DMS53 treated with DMSO at 0.1 percent for 48 hours (cell line): ENCODE data around the gene CAAP1.
"Not testable (repeated sequence)": the region's sequence is repeated elsewhere in the genome, so short reads cannot be mapped to it uniquely, and the experiment has no call there.

Source experiments
- DNase-seq: peaks from one replicate; lab custom pipeline; 2025; ENCODE audit not compliant: unreplicated experiment; lab: John Stamatoyannopoulos, UW

Gene CAAP1, protein sequence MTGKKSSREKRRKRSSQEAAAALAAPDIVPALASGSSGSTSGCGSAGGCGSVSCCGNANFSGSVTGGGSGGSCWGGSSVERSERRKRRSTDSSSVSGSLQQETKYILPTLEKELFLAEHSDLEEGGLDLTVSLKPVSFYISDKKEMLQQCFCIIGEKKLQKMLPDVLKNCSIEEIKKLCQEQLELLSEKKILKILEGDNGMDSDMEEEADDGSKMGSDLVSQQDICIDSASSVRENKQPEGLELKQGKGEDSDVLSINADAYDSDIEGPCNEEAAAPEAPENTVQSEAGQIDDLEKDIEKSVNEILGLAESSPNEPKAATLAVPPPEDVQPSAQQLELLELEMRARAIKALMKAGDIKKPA

DNA sequence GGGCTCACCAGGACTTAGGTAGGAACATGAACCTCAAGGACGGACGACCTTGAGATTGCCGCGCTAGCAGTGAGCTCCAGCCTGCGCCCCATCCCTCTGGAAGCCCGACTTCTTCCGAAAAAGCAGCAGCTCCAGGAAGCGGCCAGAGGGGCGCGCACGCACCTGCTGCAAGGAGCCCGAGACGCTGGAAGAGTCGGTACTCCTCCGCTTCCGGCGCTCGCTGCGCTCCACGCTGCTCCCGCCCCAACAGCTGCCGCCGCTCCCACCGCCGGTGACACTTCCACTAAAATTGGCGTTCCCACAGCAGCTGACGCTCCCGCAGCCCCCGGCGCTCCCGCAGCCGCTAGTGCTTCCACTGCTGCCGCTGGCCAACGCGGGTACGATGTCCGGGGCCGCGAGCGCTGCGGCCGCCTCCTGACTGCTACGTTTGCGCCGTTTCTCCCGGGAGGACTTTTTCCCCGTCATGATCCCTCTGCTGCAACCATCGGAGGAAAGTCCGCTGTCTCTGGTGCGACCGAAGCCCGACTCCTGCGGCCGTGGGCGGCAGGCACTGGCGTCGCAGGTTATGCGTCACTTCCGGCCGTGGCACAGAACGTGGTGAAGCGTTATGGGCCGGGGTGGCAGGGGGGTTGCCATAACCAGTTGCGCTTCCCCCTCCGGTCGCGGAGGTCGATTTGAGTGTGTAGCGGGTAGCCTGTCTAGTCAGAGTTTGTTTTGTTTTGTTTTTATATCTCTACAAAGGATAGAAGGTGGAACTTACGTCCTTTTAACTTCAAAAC lies at the start of gene CAAP1:
Gene CAAP1 (minus strand): TSS at position 552 of the 779 bp plus-strand sequence. CDS start 87 bp downstream, at position 465.
- peak; percentile 73 for DNase-seq

DNA sequence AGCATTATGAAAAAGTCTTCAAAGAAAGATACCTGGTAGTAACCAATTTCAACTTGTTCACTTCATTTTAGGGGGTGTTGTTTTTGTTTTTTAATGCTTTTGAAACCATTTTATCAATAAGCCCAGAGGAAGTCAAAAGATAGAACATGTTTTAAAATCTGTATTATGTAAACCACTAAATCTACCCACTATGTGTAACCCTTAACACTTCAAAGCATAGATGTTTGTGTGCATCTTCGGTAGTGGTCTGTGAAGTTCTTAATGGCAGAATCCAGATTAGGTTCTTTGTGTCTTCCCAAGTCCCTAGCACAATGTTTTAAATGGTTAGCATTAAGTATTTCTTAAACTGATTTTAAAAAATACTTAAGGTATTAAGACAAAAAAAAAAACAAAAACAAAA lies 48.2 kb upstream of the CAAP1 start:
- DNase-seq: no peak

DNA sequence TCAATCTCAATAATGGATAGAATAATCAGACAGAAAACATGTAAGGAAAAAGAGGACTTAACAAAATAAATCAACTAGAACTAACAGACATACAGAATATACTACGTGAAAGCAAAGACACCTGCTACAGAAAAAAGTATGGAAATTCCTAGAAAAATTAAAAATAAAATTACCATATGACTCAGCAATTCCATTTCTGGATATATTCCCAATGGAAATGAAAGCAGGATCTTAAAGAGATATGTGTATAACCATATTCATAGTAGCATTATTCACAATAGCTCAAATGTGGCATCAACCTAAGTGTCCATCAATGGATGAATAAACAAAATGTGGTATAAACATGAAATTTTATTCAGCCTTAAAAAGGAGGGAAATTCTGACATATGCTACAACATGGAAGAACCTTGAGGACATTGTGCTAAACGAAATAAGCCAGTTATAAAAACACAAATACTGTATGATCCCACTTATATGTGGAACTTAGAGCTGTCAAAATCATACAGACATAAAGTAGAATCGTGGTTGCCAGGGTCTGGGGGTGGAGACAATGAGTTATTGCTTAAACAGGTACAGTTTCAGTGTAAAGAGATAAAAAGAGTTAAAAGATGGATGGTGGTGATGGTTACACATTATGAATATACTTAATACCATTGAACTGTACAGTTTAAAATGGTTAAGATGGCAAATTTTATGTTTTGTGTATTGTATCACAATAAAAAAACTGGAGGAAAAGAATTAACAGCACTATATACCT lies 47.5 kb upstream of the CAAP1 start:
- no peak for DNase-seq

DNA sequence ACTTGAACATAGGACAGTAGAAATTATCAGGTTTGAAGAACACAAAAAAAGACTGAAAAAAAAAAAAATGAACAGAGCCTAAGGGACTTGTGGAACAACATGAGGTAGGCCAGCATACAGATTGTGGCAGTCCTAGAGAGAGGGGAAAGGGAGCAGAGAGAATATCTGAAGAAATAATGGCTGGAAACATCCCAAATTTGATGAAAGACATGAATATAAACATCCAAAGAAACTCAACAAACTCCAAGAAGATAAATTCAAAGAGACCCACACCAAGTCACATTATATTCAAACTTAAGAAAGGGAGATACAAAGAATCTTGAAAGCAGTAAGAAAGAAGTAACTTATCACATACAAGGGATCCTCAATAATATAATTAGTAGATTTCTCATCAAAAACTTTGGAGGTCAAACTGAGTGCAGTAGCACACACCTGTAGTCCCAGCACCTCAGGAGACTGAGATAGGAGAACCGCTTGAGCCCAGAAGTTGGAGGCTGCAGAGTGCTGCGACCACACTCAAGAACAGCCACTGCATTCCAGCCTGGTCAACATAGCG lies 45.3 kb upstream of the CAAP1 start:
- no peak for DNase-seq

DNA sequence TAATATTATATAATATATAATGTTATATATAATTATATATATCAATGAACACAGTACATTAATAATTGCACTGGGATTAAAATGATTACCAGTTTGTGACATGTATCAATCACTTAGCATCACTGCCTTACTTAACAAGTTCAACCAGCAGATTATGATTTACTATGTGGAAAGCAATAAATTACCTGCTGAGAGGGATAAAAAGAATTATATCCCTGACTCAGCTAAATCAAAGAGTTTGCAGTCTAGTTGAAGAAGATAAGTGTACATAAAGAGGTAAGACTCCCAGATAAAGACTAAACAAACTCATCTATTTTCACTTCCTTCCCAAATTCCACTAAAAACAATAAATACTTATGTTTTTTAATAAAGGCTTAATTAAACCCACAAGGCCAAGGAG lies 43.2 kb upstream of the CAAP1 start:
- no peak for DNase-seq

DNA sequence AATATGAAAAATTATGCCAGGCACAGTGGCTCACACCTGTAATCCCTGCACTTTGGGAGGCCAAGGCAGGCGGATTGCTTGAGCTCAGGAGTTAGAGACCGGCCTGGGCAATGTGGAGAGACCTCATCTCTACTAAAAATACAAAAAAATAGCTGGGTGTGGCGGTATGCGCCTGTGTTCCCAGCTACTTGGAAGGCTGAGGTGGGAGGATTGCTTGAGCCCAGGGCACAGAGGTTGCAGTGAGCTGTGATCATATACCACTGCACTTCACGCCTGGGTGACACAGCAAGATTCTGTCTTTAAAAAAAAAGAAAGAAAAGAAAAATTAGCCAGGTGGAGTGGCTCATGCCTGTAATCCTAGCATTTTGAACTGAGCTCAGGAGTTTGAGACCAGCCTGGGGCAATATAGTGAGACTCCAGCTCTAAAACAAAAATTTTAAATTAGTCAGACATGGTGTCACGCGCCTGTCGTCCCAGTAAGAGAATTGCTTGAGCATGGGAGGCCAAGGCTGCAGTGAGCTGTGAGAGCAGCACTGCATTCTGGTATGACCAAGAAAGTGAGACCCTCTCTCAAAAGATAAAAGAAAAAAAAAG lies 36.4 kb upstream of the CAAP1 start:
- DNase-seq: no peak

DNA sequence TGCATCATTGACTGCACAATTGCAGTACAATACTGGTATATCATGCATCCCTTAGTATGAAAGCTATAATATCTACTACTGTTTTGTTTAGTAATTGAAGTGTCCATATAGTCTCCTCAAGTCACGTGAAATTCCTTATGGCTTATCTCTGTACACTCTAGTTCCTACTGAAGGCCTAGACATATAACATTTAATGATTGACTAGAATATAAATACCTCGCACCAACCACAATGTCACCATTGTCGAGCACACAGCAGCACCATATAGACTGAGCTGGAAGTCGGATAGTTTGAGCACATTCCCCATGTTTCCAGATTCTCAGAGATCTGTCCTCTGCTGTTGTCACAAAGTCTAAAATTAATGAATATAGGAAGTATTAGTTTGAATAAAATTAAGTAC lies 33.0 kb upstream of the CAAP1 start:
- no peak for DNase-seq

DNA sequence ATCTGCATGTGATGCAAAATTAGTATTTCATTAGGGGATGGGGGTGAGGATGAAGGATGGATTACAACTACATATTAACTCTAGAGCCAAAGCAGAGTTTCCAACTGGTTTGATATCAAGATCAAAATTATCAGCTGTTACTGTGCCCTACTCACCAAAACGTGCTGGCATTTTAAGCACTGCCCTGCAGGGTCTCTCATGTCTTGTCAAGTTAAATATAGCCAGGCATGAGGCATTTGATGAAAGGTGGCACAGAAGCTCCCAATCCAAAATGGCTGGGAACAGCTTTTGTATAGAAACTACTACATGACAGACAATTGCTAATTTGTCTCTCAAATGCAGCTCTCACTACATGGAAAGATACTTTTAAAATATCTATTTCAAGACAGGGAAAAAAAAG lies 27.1 kb upstream of the CAAP1 start:
- no peak for DNase-seq

DNA sequence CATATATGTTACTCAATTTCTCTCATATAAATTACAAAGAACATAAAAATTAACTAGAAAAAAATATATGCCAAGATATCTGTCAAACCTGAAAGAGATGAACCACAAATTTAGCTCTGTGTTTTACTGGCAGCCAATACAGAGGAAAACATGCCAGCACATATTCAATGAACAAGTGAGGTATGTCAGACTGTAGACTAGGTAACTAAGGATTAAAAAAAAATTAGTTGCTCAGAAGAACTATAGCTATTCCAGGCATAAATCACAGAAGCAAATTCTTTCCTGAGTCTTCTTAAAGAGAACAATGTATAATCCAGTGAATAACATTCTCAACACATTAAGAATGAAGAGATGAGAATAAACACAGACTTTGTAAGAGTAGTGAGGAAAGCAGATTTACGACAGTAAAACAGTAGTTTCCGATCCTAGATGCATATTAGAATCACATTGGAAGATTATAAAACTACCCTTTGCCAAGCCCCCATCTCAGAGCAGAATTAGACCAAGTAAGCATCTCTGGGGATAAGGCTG lies 20.6 kb upstream of the CAAP1 start:
- no peak for DNase-seq

DNA sequence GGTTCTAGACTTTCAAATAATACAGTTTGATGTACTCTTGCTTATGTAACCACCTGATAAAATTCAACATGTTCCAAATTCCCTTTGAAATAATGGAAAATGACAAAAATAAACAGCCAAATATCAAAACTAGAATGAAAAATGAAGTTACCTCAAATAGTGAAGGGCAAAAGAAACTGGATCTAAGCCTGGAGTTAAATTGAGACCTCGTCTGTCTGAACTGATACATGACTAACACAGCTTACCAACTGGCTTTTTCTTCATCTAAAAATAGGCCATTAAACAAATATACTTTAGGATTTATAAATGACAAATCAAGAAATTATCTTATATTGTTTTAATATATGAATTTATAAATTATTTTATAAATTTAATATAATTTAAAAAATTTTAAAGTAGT lies 12.1 kb upstream of the CAAP1 start:
- DNase-seq: no peak

DNA sequence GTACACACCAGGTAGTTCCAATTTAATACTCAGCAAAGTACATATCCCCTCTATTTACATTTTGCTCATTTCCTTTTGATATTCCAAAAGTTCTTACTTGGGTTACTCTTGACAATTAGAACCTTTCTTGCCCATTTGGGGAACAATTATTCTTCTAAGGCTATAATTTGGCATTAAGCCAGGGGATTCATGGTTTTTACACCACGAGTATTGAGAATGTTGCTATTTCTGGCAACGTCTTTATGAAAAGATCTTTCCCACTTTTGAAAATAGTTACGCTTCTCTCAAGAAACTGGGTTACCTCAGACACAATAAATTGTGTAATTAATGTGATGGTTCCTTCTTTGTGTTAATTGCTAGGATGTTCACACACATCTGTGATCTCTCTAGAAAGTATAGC lies 11.5 kb upstream of the CAAP1 start:
- DNase-seq: no peak

DNA sequence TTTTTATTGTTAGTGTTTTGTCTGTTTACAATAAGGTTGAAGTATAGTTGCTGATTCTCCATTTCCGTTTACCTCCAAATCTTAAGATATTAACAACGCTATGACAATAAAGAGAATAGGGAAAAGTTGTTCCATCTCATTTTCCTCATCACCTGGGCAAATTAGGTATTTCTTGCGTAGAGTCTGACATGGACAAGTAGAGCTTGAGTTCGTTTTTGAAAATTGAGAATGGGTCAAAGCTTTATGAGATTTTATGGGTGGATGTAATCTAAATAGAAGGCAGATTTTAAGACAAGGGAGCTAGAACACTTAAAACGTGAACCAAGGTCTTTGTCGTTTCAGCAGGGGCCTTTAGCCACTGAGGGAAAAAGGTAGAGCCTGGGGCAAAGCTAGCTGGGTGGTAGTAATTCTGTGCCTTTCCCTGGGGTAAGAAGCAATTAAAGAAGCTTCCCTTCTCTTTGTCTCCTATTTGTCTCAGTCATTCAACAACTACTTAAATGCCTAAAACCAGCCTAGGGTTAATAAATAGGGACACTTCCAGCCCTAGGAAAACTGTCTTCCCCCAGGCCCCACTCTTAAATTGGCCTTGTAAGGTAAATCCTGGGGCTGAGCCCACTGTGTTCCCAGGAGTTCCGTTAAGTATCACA lies 551 bp upstream of the CAAP1 start:
- no peak for DNase-seq

DNA sequence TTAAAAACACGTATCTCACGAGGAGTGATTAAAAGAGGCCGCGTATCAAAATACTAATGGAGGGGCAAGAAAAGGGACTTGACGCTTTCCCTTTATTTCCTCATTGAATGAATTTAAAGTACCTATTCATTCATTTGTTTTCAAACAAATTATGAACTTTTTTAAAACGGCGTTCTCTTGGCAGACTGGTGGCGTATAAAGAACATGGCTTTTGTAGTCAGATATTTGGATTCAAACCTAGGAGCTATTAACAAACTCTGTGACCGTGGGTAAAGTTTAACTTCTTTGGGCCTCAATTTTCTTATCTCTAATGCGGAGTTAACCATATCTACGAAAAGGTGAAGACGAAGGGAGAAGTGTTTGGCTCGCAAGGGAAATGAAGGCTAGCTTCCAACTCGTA lies 876 bp downstream of the CAAP1 start:
- DNase-seq: no peak

DNA sequence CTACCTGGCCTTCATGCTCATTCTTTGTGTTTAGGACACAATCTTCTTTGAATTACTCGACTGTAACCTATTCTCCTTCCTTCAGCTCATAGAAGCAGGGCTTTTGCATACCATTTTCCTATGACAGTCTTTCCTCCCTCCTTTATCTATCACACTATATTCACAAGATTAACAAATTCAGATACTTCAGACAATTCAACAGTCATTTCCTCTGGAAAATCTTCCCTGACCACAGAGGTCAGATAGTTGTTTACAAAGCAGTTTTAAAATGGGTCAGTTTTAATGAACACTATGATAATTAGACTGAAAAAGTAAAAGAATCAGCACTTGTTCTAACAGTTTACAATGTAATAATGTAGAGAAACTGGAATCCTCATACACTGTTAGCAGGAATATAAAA lies 4.3 kb downstream of the CAAP1 start:
- DNase-seq: no peak

DNA sequence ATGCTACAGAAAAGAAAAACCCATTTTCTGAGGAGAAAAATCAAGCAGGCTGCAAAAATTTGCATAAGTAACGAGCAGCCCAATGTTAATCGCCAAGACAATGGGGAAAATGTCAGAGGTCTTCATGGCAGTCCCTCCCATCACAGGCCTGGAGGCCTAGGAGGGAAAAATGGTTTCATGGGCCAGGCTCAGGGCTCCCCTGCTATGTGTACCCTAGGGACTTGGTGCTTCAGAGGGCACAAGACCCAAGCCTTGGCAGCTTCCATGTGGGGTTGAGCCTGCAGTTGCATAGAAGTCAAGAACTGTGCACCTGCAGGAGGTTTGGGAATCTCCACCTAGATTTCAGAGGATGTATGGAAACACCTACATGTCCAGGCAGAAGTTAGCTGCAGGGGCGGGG lies 10.4 kb downstream of the CAAP1 start:
- no peak for DNase-seq

DNA sequence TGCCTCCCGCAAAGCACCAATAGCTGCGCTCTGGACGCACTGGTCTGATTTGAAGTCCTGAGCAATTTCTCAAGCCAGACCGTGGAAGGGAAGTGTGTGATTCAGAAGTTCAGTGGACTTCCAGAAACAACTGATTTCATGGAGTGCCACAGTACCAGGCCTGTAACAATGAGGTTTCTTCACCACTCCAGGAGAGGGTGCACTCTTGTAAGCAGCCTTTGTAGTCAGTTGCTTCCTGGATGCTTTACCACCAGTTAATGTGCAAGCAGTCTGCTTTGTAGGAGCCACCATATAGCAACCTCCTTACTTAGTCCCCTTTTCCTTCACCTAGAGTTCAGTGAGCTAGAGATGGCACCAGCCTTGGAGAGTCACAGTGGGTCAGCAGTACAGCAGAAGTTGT lies 12.3 kb downstream of the CAAP1 start:
- no peak for DNase-seq

DNA sequence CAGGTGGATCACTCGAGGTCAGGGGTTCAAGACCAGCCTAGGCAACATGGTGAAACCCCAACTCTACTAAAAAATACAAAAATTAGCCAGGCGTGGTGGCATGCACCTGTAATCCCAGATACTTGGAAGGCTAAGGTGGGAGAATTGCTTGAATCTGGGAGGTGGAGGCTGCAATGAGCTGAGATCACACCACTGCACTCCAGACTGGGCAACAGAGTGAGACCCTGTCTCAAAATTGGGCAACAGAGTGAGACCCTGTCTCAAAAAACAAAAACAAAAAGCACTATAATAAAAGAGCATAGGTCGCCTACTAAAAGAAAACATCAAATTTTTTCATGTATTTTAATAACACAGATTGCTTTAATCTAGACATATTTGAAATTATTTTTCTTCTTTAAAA lies 17.4 kb downstream of the CAAP1 start:
- DNase-seq: not testable (repeated sequence)

DNA sequence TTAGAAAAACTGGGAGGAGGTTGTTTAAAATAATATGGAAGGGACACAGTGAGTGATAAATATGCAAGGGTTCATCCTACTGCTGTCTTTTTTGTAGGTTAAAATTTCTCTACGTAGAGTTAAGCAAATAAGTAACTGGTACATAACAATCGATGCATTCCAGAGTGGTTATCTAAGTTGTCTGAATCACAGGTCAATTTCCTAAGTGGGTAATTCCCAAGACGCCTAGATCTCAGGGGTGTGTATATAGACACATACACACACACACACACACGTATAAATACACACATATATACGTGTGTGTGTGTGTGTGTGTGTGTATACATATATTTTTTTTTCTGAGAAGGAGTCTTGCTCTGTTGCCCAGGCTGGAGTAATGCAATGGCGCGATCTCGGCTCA lies 22.3 kb downstream of the CAAP1 start:
- DNase-seq: no peak

DNA sequence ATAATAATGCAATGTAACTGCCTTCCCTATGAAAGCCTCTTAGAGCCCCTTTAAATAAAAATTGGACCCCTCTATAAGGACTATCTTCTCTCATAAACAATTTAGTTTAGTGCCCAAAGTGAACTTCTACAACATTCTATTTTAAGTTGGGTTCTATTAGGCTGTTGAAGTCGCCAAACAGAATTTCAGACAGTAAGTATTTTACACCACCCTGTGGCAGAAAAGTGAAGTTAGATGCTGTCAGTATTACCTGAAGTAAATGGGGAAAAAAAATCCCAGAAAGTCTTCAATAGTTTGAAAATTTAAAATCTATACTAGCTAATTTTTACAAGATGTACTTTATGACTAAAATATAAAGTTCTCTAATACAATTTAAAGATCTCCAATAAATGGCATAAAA lies 29.5 kb downstream of the CAAP1 start:
- DNase-seq: no peak

DNA sequence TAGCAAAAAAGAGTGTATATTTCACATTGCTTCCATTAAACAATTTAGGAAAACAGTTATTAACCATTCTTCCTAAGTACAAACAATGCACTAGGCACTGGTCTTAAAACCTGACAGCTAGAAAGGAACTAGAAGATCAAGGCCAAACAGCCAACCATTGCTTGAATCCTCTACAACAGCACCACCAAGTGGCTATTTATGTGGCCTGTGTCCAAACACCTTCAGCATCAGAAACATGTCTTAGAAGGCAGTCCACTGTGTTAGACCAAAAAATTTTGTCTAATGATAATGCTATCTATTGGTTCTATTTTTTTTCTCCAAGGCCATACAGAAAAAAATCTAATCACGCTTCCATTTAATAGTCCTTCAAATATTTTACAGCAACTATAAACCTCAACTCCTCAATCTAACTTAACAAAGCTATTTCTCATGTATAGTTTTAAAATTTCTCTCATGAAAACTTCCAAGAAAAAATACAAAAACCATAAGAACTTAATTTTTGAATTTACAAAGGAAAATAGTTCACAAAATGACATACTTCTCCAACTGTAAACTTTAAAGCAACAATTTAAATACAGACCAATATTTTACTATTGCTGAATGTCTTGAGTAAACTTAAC lies 36.1 kb downstream of the CAAP1 start:
- DNase-seq: peak; percentile 49
